Right cardiac atrium (tissue), 5 donors: ENCODE data around the gene TERB2. TPM values are rescaled to one million over a fixed set of nuclear protein-coding genes. Genes with fewer than 3 reads are reported as not detected.
"Not testable (repeated sequence)": the region's sequence is repeated elsewhere in the genome, so short reads cannot be mapped to it uniquely, and the experiment has no call there.

ENCODE experiments used
- ATAC-seq, 2 donors: fragments of 200-7000 bp; cut with Tn5 transposase; one replicate each; pipeline versions ENCODE4 v1.8.0 to v1.9.1; 2020; ENCODE audit warnings: moderate library complexity in 2 of 2, mild to moderate bottlenecking in 1 of 2
- DNase-seq, 3 donors: peaks; one replicate each; pipeline ENCODE4 v3.0.0-alpha.2; 2020
- H3K27ac ChIP-seq: one replicate; pipeline ENCODE4 v1.5.1; 2013; ENCODE audit warnings: mild to moderate bottlenecking, low read length, control low read depth, moderate library complexity
- H3K27me3 ChIP-seq: one replicate; pipeline ENCODE4 v1.6.1; 2013; ENCODE audit not compliant: control insufficient read depth, insufficient read depth
- H3K4me1 ChIP-seq: one replicate; pipeline ENCODE4 v1.6.1; 2013; ENCODE audit warnings: low read length; ENCODE audit not compliant: control insufficient read depth, insufficient read depth
- H3K4me3 ChIP-seq: one replicate; pipeline ENCODE4 v1.5.1; 2013; ENCODE audit warnings: low read length, control low read depth
- H3K9me3 ChIP-seq: one replicate; pipeline ENCODE4 v1.6.1; 2013; ENCODE audit warnings: low read length; ENCODE audit not compliant: control insufficient read depth
- WGBS: extraction: QIAGEN DNeasy Blood & Tissue Kit; methylation state at CpG from one replicate; pipeline ENCODE4 v1.1.7; 2013; 5-methylcytosine and 5-hydroxymethylcytosine counted together
- intact Hi-C, 4 donors: fragments of 100-400 bp; cut with DNase I; formaldehyde crosslinking; loops; one replicate each; pipeline versions ENCODE4 v1.11.0 to v1.14.0; 2022 to 2023
- long read RNA-seq, 4 donors: library from polyadenylated mRNA; unstranded; transcript quantifications; one replicate each; pipeline ENCODE4 v2.0.0, GENCODE V29; 2020 to 2021
- polyA plus RNA-seq: library from polyadenylated mRNA; stranded (reverse); fragments of 200-250 nt; gene quantifications from one replicate; pipeline ENCODE4 v1.2.3, GENCODE V29; 2013
- total RNA-seq, 4 donors: library from RNA; stranded (reverse); fragmentation: NEBNext Ultra II Directional; extraction: Animal tissue kit (Norgen Biotek cat#: 25700); gene quantifications; one replicate each; pipeline ENCODE4 v1.2.1, GENCODE V29; 2021
- donor health status: healthy with polysubstance abuse.
- donor health status: DM: no; HTN: yes; CAD: no.
- donor health status: DM: no; HTN: no; CAD: no.
- donor health status: DM: no; HTN: yes; CAD: no; lungs with severe emphysema.
- donor health status: DM: yes; HTN: yes; CAD: no.

TERB2 gene, protein sequence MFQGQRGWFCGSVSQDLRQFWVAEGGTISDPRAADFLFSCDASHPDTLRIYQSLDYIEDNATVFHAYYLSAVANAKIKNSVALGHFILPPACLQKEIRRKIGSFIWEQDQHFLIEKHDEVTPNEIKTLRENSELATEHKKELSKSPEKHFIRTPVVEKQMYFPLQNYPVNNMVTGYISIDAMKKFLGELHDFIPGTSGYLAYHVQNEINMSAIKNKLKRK
- total RNA-seq (not detected), polyA plus RNA-seq (not detected)
- long read RNA-seq, donor 1, result 0 reads
- long read RNA-seq, donor 2, result 0 reads
- long read RNA-seq, donor 3, result 0 reads
- long read RNA-seq, donor 4, result 0 reads

DNA sequence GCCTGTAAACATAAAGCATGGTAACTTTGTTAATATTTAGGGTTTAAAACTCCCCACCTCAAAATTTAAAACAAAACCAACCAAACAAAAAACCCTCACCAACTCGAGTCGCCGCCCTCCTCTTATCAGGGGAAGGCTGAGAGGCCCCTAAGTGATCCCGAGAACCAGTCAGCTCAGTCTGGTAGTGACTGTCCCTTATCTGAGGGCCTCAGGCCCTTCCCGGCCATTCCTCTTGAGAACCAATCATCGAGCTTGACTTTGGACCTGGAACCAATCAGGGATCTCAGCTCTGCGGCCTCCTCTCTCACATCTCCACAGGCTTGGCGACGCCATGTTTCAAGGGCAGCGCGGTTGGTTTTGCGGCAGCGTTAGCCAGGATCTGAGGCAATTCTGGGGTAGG lies at the start of gene TERB2:
Gene TERB2, plus strand, starts transcription at position 300 of the 400 bp plus-strand sequence. Its CDS starts 32 bp downstream, at position 332.
- Histone ChIP-seq H3K27ac (no peak within 1 kb of the TSS), H3K9me3 (no peaks in the 10 kb centered on the region), H3K27me3 (no peaks in the 10 kb centered on the region), H3K4me1 (no peaks in the 10 kb centered on the region), H3K4me3 (no peak within 1 kb of the TSS)
- WGBS, result 87% methylated on average over 13 of the region's 13 CpGs
- intact Hi-C loops, result no loop called here
- DNase-seq, result no peak
- ATAC-seq, result no peak

- 44% methylated on average over 2 of the region's 2 CpGs for whole genome bisulfite sequencing
- Histone ChIP-seq H3K27me3 (no peaks in the 10 kb centered on the region), H3K4me3 (no peak overlapping the region), H3K27ac (no peak overlapping the region), H3K9me3 (no peaks in the 10 kb centered on the region), H3K4me1 (no peaks in the 10 kb centered on the region)
- ATAC-seq, result no peak
- no peak for DNase-seq
- intact Hi-C loops, result no loop called here
These were observed 47.1 kb upstream of the TERB2 start for GRCh38 chr15:44909423-44909822.

DNA sequence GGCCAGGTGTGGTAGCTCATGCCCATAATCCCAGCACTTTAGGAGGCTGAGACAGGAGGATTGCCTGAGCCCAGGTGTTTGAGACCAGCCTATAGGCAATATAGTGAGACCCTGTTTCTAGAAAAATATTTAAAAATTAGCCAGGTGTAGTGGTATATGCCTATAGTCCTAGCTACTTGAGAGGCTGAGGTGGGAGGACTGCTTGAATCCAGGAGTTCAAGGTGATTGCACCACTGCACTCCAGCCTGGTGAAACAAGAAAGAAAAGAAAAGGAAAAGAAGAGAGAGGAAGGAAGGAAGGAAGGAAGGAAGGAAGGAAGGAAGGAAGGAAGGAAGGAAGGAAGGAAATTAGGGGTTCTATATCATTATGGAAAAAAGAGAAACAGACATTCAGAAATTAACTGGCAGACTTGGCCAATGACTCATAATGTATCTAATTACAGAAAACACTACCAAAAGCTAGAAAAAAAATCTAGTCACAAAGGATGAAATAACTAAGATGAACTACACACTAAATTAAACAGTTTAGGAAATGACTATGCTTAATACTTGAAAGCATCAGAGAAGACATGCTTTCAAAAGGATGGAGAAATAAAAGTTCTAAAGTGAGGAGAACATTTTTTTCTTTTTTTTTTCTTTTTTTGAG lies 45.4 kb upstream of the TERB2 start:
- Histone ChIP-seq H3K4me3 (no peak overlapping the region), H3K27me3 (no peaks in the 10 kb centered on the region), H3K9me3 (no peaks in the 10 kb centered on the region), H3K27ac (no peak overlapping the region), H3K4me1 (no peaks in the 10 kb centered on the region)
- intact Hi-C loops, result no loop called here
- ATAC-seq (no peak), DNase-seq (no peak)

DNA sequence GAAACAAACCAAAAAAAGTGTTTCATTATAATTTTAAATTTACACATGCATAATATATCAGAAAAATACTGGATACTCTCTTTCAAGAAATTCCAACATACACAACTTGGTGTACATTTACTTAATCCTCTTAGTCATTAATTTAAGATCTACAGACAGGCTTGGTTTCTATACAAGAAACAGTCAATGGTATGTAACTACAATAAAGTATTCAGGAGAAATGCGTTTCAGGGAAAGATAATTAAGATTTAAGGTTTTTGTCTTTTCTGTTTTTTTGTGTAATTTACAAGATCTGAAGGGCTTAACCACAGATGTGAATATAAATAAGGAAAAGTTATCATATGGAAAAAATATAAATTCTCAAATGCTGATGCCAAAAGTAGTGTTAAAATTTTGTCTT lies 44.3 kb upstream of the TERB2 start:
- 82% methylated on average over 1 of the region's 1 CpG for WGBS
- H3K4me3 ChIP-seq, DNase-seq, H3K4me1 ChIP-seq, H3K27me3 ChIP-seq, H3K27ac ChIP-seq, ATAC-seq, H3K9me3 ChIP-seq, intact Hi-C loops: not testable (repeated sequence)

DNA sequence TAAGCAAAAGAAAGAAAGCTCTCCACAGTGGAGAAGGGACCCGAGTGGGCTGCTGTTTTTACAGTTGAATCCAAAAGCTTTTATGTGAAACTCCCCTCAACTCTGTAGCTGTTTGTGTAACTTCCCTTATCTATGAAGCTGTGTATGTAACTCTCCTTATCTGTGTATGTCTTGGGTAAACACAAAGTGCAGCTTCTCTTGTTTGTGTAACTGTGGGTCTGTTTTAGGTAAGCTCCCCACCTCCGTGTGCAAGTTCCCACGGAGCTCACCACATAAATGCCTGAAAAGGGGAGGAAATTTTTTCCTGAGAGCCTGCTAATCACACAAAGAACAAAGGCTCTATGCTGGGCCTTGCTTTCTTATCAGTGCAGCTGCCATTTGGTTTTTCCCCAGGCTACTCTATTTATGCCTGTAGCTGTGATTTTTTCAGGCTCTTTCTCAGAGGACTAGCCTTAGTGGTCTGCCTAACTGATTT lies 43.5 kb upstream of the TERB2 start:
- 28% methylated on average over 3 of the region's 3 CpGs for WGBS
- ATAC-seq, H3K27ac ChIP-seq, intact Hi-C loops, H3K27me3 ChIP-seq, H3K9me3 ChIP-seq, H3K4me3 ChIP-seq, DNase-seq, H3K4me1 ChIP-seq: not testable (repeated sequence)

DNA sequence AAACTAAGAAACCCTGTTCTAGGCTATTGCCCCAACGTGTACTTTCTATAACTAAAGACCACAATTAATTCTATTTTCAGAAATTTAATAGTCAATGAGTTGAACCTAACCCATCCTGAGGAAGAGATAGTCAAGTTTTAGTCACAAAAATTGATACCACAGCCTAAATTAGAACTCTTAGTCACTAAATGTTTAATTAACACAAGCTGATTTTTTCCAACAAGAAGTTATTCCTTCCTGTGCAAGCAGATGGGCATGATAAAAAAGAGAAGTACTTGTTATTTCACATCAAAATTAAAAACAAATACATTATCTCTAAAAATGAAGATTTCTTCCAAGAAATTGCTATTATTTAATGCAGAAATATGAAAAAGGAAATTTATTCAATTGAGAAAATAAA lies 38.4 kb upstream of the TERB2 start:
- intact Hi-C loops, result no loop called here
- no peaks in the 10 kb centered on the region for H3K27me3 ChIP-seq
- DNase-seq (no peak), ATAC-seq (no peak)
- H3K4me1 ChIP-seq, result no peaks in the 10 kb centered on the region
- WGBS, result 61% methylated on average over 1 of the region's 1 CpG
- H3K27ac ChIP-seq, result no peak overlapping the region
- H3K9me3 ChIP-seq, result no peaks in the 10 kb centered on the region
- H3K4me3 ChIP-seq, result no peak overlapping the region

GRCh38 chr15:44928658-44929057 lies 27.8 kb upstream of the TERB2 start:
- intact Hi-C loops, H3K27me3 ChIP-seq, ATAC-seq, H3K4me1 ChIP-seq, H3K27ac ChIP-seq, H3K9me3 ChIP-seq, DNase-seq, H3K4me3 ChIP-seq: not testable (repeated sequence)
- WGBS, result 45% methylated on average over 1 of the region's 1 CpG

DNA sequence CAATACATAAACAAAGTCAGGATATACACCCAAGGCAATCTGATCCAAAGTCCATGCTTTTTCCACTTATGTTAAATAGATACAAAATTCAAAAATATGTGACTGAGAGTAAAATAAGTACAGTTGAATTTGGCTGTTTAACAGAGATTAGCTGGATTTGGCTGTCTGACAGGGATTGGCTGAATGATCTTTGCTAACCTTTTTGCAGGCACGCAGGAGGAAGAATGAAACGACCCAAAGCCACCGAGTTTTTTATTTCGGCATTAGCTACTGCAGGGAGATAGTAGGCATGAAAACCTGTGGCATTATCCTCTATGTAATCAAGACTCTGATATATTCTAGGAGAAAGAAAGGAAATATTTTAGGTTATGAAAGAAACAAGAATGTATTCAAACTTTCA lies 26.2 kb upstream of the TERB2 start:
- H3K4me1 ChIP-seq, intact Hi-C loops, H3K27me3 ChIP-seq, ATAC-seq, H3K4me3 ChIP-seq, DNase-seq, H3K27ac ChIP-seq, H3K9me3 ChIP-seq: not testable (repeated sequence)
- WGBS, result 56% methylated on average over 4 of the region's 4 CpGs

GRCh38 chr15:44958302-44958701 lies 1.8 kb downstream of the TERB2 start:
- H3K27ac ChIP-seq, DNase-seq, intact Hi-C loops, H3K4me3 ChIP-seq, H3K9me3 ChIP-seq, H3K4me1 ChIP-seq, ATAC-seq, H3K27me3 ChIP-seq: not testable (repeated sequence)
- WGBS, result 39% methylated on average over 3 of the region's 3 CpGs

DNA sequence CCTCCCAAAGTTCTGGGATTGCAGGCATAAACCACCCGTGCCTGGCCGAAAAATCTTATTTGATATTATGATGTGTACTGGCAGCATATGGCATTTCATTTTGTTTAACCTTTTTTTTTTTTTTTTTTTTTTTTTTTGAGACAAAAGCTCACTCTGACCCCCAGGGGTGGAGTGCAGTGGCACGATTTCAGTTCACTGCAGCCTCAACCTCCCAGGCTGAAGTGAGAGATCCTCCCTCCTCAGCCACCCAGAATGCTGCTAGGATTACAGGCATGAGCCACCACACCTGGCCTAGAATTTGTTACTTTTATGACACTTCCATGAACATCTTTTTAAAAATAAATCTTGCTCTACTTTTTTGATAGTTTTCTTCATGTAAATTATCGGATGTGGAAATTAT lies 12.0 kb downstream of the TERB2 start:
- no peak for ATAC-seq
- 77% methylated on average over 4 of the region's 4 CpGs for WGBS
- no peak overlapping the region for H3K27ac ChIP-seq
- no peak overlapping the region for H3K4me3 ChIP-seq
- no peak for DNase-seq
- H3K4me1 ChIP-seq, result no peaks in the 10 kb centered on the region
- intact Hi-C loops, result loop anchor here in 1 of 4 donors (5.0 kb wide), 1 partner anchor 69 kb away; no protein-coding TSS in a partner anchor
- no peaks in the 10 kb centered on the region for H3K27me3 ChIP-seq
- no peaks in the 10 kb centered on the region for H3K9me3 ChIP-seq

DNA sequence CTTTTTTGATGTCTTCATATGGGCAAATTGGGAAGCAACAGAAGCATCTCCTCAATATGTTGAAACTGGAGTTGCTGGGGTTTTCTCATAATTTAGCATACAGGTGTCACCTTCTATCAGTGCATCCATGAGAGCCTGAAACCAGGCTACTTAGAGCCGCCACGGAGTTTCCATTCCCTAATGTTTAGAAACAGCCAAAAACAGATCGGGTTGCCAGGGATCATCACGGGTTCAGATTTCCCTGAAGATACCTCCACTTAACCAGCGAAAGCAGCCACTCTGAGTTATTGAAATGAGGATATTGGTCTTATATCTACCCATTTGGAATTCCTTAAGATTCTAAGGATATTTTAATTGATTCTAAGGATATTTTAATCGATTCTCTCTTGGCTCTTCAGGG lies 14.5 kb downstream of the TERB2 start:
- Histone ChIP-seq H3K27me3 (no peaks in the 10 kb centered on the region), H3K9me3 (no peaks in the 10 kb centered on the region), H3K27ac (no peak overlapping the region), H3K4me1 (no peaks in the 10 kb centered on the region), H3K4me3 (no peak overlapping the region)
- DNase-seq (no peak), ATAC-seq (no peak)
- intact Hi-C loops, result loop anchor here in 2 of 4 donors (10.0 kb wide), 2 partner anchors 54 to 144 kb away; partner anchors contain the start of genes DUOX2 (in 1 of the 2), DUOXA2 (in 1 of the 2) and SORD (in 1 of the 2)
- WGBS, result 77% methylated on average over 6 of the region's 6 CpGs
